Uterus (tissue), 2 donors: ENCODE measurements around the gene AK9.

Experiments
- POLR2A ChIP-seq, 2 donors: fragments of 450-650 bp; IDR thresholded peaks; one replicate each; pipeline ENCODE4 v1.6.1; 2016; ENCODE audit warnings: antibody characterized with exemption in 2 of 2, mild to moderate bottlenecking in 1 of 2, moderate library complexity in 1 of 2
- TF ChIP-seq, protein P1 (sequence below), 4 experiments: fragments of 200-600 bp in 2 of 4; fragments of 450-650 bp in 2 of 4; sonication (generic) in 2 of 4; IDR thresholded peaks; one replicate each; pipeline ENCODE4 v1.5.1; 2016 to 2019; ENCODE audit warnings: antibody characterized with exemption in 4 of 4, mild to moderate bottlenecking in 2 of 4, moderate library complexity in 1 of 4

GRCh38 chr6:109449795-109450673 lies 241.0 kb downstream of the AK9 start:
- TF ChIP-seq, protein P1, sequence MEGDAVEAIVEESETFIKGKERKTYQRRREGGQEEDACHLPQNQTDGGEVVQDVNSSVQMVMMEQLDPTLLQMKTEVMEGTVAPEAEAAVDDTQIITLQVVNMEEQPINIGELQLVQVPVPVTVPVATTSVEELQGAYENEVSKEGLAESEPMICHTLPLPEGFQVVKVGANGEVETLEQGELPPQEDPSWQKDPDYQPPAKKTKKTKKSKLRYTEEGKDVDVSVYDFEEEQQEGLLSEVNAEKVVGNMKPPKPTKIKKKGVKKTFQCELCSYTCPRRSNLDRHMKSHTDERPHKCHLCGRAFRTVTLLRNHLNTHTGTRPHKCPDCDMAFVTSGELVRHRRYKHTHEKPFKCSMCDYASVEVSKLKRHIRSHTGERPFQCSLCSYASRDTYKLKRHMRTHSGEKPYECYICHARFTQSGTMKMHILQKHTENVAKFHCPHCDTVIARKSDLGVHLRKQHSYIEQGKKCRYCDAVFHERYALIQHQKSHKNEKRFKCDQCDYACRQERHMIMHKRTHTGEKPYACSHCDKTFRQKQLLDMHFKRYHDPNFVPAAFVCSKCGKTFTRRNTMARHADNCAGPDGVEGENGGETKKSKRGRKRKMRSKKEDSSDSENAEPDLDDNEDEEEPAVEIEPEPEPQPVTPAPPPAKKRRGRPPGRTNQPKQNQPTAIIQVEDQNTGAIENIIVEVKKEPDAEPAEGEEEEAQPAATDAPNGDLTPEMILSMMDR (IDR thresholded peaks at IDR 0.05), result no peak
- no peak for TF ChIP-seq POLR2A (IDR thresholded peaks at IDR 0.05)
